ENCODE data around the gene PTH1R. TPM values are rescaled to one million over a fixed set of nuclear protein-coding genes. Genes with fewer than 3 reads are reported as not detected.

PTH1R gene
- total and polyA plus RNA-seq, 10 of the 15 experiments (the other 5 are each of a cell fraction or from before 2014, with no cell fraction given), result not detected

GRCh38 chr3:46905213-46905560, 27.7 kb downstream of the PTH1R start:
- Histone ChIP-seq H3K36me3 (ENCODE audit: control insufficient read depth in 2 of 2, insufficient read depth in 2 of 2, low read length in 1 of 2) (no peaks in the 10 kb centered on the region), H3K4me1 (ENCODE audit: control insufficient read depth, insufficient read depth, low read length) (peaks cover 5% of the 10 kb centered on the region), H3K4me2 (ENCODE audit: control insufficient read depth, insufficient read depth) (no peak overlapping the region), H3K9ac (ENCODE audit: control insufficient read depth, insufficient read depth, low read length) (no peak overlapping the region), H2AFZ (ENCODE audit: control insufficient read depth, low read depth, low read length) (no peak overlapping the region), H3K4me3 (no peak overlapping the region), H3K79me2 (ENCODE audit: control insufficient read depth, insufficient read depth, low read length) (no peaks in the 10 kb centered on the region), H4K20me1 (ENCODE audit: control insufficient read depth, insufficient read depth) (no peaks in the 10 kb centered on the region), H3K27me3 (replicated peaks in 1 of 2; ENCODE audit: control insufficient read depth in 2 of 2, insufficient read depth in 2 of 2, low read length in 1 of 2) (no peaks in the 10 kb centered on the region), H3K27ac (ENCODE audit: control insufficient read depth, insufficient read depth) (no peak overlapping the region), H3K9me3 (replicated peaks; ENCODE audit: control insufficient read depth, insufficient read depth, low read length) (no peaks in the 10 kb centered on the region)
- no peak for TF ChIP-seq SKIL (IDR thresholded peaks at IDR 0.05; ENCODE audit: low read depth, poor library complexity, severe bottlenecking)
- no peak for TF ChIP-seq ATF7 (IDR thresholded peaks at IDR 0.05; ENCODE audit: low read depth)
- no peak for TF ChIP-seq MLLT1 (IDR thresholded peaks at IDR 0.05)
- no peak for TF ChIP-seq RELA (IDR thresholded peaks at IDR 0.05; ENCODE audit: borderline replicate concordance, partially characterized antibody)
- TF ChIP-seq ZBED1 (IDR thresholded peaks at IDR 0.05; ENCODE audit: borderline replicate concordance), result no peak
- no peak for TF ChIP-seq PRDM15 (CRISPR knock-in tag; IDR thresholded peaks at IDR 0.05)
- TF ChIP-seq E2F4 (IDR thresholded peaks at IDR 0.05; ENCODE audit: low read depth, low read length), result no peak
- no peak for TF ChIP-seq RUNX3 (IDR thresholded peaks at IDR 0.05; ENCODE audit: low read length)
- no peak for TF ChIP-seq STAT3 (IDR thresholded peaks at IDR 0.05; ENCODE audit: low read depth, low read length)
- no peak for TF ChIP-seq BCL11A (IDR thresholded peaks at IDR 0.05; ENCODE audit: low read depth, low read length)
- no peak for TF ChIP-seq JUNB (IDR thresholded peaks at IDR 0.05)
- no peak for TF ChIP-seq RBBP5 (conservative IDR thresholded peaks at IDR 0.05)
- no peak for TF ChIP-seq E4F1 (IDR thresholded peaks at IDR 0.05; ENCODE audit: borderline replicate concordance, partially characterized antibody)
- ChIA-PET CTCF (no interaction called here), SMC1A (ENCODE audit: uncharacterized antibody, unreplicated experiment) (no interaction called here), RAD21 (ENCODE audit: unreplicated experiment) (no interaction called here), POLR2A (no interaction called here)
- no peak for FAIRE-seq
- in situ Hi-C loops (cut with MboI) (no loop called here), intact Hi-C loops (cut with micrococcal nuclease; ENCODE audit: unreplicated experiment) (no loop called here)
- no peak for ATAC-seq
- DNase-seq (ENCODE audit: low read depth, low spot score), result no peak
- no TSS peak for BruUV-seq (replicated peaks)
- 67% methylated on average over 3 of the region's 3 CpGs for WGBS (ENCODE audit: insufficient coverage, insufficient replicate concordance, low lambda C conversion rate, missing lambda C conversion rate)

Data from GM12878 (cell line).